Fibroblast of the aortic adventitia (primary cell): Measurements from ENCODE around the gene CCDC80. TPM values are rescaled to one million over a fixed set of nuclear protein-coding genes. Genes with fewer than 3 reads are reported as not detected.

ENCODE experiments used
- DNase-seq: peaks from one replicate; pipeline ENCODE4 v3.0.0-alpha.2; 2010; ENCODE audit warnings: low read depth
- H3K4me3 ChIP-seq: 2 replicates; pipeline ENCODE4 v1.5.1; 2011; ENCODE audit warnings: low read depth, mild to moderate bottlenecking, control low read depth, low read length, moderate library complexity
- total RNA-seq: library from RNA; depleted of rRNA; stranded (reverse); fragments of >200 nt; gene quantifications from 2 replicates; pipeline ENCODE4 v1.2.3, GENCODE V29; 2012; ENCODE audit warnings: low replicate concordance
- TF ChIP-seq, protein P1 (sequence below): IDR thresholded peaks from 2 replicates; pipeline ENCODE4 v1.5.1; 2011; ENCODE audit warnings: mild to moderate bottlenecking, low read length, control low read depth, inconsistent platforms; ENCODE audit not compliant: insufficient read depth

Gene CCDC80
- total RNA-seq, 1 donor = 614 TPM

DNA sequence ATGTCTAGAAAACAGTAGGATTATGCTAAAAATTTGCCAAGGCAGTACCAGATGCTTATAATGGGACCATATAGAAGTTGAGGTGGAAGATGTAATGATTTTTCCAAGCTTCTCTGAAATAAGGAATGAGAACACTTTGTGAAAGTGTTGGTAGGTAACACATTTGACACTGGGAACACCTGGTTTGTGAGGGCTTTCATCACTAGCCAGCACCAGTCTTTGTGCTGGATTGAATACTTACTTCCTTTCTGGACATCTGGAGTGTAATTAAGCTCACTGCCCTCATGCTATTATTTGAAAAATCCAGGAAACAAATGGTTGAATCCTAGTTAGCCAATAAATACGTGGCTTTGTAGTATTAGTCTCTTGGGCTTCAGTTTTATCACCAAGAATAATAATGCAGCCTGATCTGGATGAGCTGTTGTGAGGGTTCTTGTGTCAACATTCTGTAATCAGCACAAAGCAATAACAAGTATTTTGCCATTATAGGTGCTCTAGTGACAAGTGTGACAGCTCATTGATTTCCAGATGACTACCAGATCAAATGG lies 12.9 kb downstream of the CCDC80 start:
- TF ChIP-seq, protein P1, sequence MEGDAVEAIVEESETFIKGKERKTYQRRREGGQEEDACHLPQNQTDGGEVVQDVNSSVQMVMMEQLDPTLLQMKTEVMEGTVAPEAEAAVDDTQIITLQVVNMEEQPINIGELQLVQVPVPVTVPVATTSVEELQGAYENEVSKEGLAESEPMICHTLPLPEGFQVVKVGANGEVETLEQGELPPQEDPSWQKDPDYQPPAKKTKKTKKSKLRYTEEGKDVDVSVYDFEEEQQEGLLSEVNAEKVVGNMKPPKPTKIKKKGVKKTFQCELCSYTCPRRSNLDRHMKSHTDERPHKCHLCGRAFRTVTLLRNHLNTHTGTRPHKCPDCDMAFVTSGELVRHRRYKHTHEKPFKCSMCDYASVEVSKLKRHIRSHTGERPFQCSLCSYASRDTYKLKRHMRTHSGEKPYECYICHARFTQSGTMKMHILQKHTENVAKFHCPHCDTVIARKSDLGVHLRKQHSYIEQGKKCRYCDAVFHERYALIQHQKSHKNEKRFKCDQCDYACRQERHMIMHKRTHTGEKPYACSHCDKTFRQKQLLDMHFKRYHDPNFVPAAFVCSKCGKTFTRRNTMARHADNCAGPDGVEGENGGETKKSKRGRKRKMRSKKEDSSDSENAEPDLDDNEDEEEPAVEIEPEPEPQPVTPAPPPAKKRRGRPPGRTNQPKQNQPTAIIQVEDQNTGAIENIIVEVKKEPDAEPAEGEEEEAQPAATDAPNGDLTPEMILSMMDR = no peak
- no peak for DNase-seq
- H3K4me3 ChIP-seq = peak overlapping the region; percentile 48

DNA sequence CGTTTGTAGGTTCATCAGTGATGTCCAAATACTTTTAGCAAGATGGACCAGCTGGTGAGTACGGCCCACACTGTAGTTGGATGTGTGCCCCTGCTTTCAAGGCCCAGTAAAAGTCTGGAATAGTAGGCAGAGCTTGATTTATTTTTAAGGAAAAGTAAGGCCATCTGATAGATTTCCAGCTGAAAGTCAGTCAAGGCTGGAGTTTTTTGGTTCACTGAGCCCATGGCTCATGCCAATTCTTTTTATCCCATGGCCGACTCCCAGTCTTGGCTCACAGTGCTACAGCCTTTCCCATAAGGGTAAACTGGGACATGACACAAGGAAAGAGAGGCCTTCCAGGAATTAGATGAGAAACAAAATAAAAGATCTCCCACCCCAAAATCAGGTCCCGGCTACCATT lies 13.5 kb downstream of the CCDC80 start:
- peak overlapping the region; percentile 48 for H3K4me3 ChIP-seq
- DNase-seq = peak; percentile 82
- TF ChIP-seq, protein P1 = no peak

DNA sequence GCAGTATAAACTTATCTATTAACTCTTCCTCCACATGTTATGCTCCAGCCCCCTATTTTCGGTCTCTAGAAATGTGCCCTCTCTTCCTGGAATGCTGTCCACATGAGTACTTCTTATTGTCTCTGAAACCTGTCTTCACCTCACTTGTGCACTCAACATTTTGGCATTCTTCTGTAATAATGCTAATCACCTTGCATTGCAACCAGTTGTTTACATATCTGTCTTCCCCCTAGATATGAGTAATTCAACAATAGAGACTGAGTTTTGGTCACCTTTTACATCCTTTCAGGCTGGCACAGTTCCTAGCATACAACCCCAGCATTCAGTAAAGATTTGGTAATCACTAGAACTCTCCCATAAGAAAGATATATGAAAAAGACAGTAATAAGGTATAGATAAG lies 17.2 kb downstream of the CCDC80 start:
- no peak overlapping the region for H3K4me3 ChIP-seq
- DNase-seq = no peak
- TF ChIP-seq, protein P1 = no peak

DNA sequence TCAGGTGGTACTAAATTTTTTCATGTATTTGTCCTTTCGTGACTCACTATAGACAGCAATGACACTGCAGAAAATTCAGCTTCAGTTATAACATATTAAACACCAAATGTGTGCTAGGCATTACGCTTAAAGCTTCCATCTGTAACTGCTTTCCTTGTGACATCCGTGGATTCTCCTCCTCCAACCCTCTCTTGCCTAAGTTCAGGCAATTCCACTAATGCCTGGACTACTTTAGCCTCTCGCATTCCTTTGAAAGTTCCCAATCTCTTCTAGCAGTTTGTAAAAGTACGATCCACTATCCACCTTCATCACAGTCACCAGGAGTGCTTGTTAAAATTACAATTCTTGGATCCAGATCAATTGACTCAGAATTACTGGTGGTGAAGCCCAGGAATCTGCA lies 17.7 kb downstream of the CCDC80 start:
- TF ChIP-seq, protein P1 = no peak
- no peak for DNase-seq
- H3K4me3 ChIP-seq = no peak overlapping the region

DNA sequence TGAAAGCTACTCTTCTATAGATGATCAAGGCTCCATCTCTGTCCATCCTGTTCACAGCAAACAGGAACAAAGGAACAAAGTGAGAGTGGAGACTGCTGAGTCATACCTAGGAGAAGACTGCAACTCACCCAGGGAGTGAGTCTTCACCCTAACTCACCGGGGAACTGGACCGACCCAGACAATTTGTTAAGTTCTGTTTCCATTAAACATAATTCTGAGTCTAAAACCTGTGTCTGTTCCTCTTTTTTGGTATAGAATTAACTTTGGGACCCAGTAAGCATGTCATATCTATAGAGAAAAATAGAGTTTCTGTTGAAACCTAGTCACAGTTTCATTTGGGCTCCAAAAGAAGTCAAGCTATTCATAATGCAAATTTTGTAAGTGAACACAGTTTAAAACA lies 21.6 kb downstream of the CCDC80 start:
- TF ChIP-seq, protein P1 = no peak
- no peak overlapping the region for H3K4me3 ChIP-seq
- DNase-seq = no peak

DNA sequence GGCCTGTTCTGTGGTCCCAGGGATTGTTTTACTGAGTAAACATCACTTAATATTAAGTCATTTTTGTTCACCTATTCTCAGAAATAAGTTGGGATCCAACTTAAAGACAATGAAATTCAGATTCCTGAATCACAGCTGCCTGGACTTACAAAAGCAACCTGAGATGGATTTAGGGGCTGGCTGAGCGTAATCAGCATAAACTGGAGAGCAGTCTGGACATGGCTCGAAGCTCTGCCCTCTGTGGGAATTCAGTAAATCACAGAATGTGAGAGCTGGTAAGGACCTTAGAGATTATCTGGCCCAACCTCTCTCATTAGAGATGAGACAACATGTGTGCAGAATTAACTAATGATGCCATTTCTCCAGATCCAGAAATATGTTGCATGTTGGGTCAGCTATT lies 23.7 kb downstream of the CCDC80 start:
- DNase-seq = no peak
- TF ChIP-seq, protein P1 = no peak
- no peak overlapping the region for H3K4me3 ChIP-seq
